Caco-2 (cell line): ENCODE data around the gene SMURF2. TPM values are rescaled to one million over a fixed set of nuclear protein-coding genes. Genes with fewer than 3 reads are reported as not detected.

Experiments
- BruUV-seq: library from RNA; stranded (reverse); fragments of 400-500 nt; replicated peaks from 2 replicates; lab custom pipeline; 2021; lab: Mats Ljungman, UMichigan
- CTCF ChIA-PET: fragments of 300-600 bp; sonication (Branson Sonifier 250); formaldehyde crosslinking; loops from one replicate; lab custom pipeline; 2022; ENCODE audit warnings: antibody characterized with exemption; lab: Charles Lee
- POLR2A ChIA-PET: fragments of 300-600 bp; sonication (Branson Sonifier 250); formaldehyde crosslinking; loops from one replicate; lab custom pipeline; 2022; ENCODE audit warnings: antibody characterized with exemption; lab: Charles Lee
- DNase-seq, 2 experiments: peaks; one replicate each; pipeline versions ENCODE4 v3.0.0 to v3.0.0-alpha.2; 2020 to 2022
- H3K27me3 ChIP-seq: replicated peaks from 2 replicates; pipeline ENCODE4 v1.6.0; 2011; ENCODE audit warnings: low read length; ENCODE audit not compliant: control insufficient read depth, insufficient read depth
- H3K36me3 ChIP-seq: 2 replicates; pipeline ENCODE4 v1.5.1; 2011; ENCODE audit warnings: low read length; ENCODE audit not compliant: control insufficient read depth, insufficient read depth
- H3K4me1 ChIP-seq: fragments of 250-450 bp; sonication (Bioruptor Pico); 2 replicates; pipeline ENCODE4 v1.5.1; 2020; ENCODE audit warnings: mild to moderate bottlenecking
- H3K4me3 ChIP-seq: 2 replicates; pipeline ENCODE4 v1.5.1; 2011; ENCODE audit warnings: low read depth, mild to moderate bottlenecking, control low read depth, low read length
- H3K9me3 ChIP-seq: fragments of 250-450 bp; sonication (Bioruptor Pico); 2 replicates; pipeline ENCODE4 v1.5.1; 2020; ENCODE audit warnings: mild to moderate bottlenecking, moderate library complexity
- H3K27ac Mint-ChIP-seq: one replicate; pipeline ENCODE4 v1.8.0; 2022; ENCODE audit warnings: mixed read lengths; ENCODE audit not compliant: unreplicated experiment
- H3K27me3 Mint-ChIP-seq: one replicate; pipeline ENCODE4 v1.8.0; 2022; ENCODE audit warnings: mixed read lengths; ENCODE audit not compliant: insufficient read depth, unreplicated experiment
- H3K36me3 Mint-ChIP-seq: one replicate; pipeline ENCODE4 v1.8.0; 2022; ENCODE audit warnings: mild to moderate bottlenecking, mixed read lengths; ENCODE audit not compliant: insufficient read depth, unreplicated experiment
- H3K4me1 Mint-ChIP-seq: one replicate; pipeline ENCODE4 v1.8.0; 2022; ENCODE audit warnings: low read depth, mixed read lengths; ENCODE audit not compliant: unreplicated experiment
- H3K4me3 Mint-ChIP-seq: one replicate; pipeline ENCODE4 v1.8.0; 2022; ENCODE audit warnings: mild to moderate bottlenecking, moderate library complexity, mixed read lengths; ENCODE audit not compliant: unreplicated experiment
- H3K9me3 Mint-ChIP-seq: one replicate; pipeline ENCODE4 v1.8.0; 2022; ENCODE audit warnings: mixed read lengths; ENCODE audit not compliant: unreplicated experiment
- CTCF ChIP-seq, 2 experiments: fragments of 200-600 bp in 1 of 2; IDR thresholded peaks; 1 replicate in 1 of 2; 2 replicates in 1 of 2; pipeline versions ENCODE4 v1.5.1 to v1.8.0; 2011 to 2022; ENCODE audit warnings: antibody characterized with exemption in 1 of 2, control low read depth in 1 of 2, inconsistent platforms in 1 of 2, low read depth in 1 of 2, low read length in 1 of 2, mild to moderate bottlenecking in 1 of 2, moderate library complexity in 1 of 2; ENCODE audit not compliant: insufficient read depth in 1 of 2, severe bottlenecking in 1 of 2, unreplicated experiment in 1 of 2
- intact Hi-C: fragments of 100-400 bp; cut with micrococcal nuclease; formaldehyde crosslinking; loops from one replicate; pipeline ENCODE4 v1.10.0; 2022; ENCODE audit not compliant: unreplicated experiment
- total RNA-seq: library from RNA; stranded (reverse); gene quantifications from 2 replicates; pipeline ENCODE4 v1.2.3, GENCODE V29; 2022

SMURF2 gene
- total RNA-seq, 1 experiment from 2014 or later, result 26.9 TPM

- no peak overlapping the region for H3K4me3 ChIP-seq
- intact Hi-C loops, result loop anchor here (5.0 kb wide), 1 partner anchor 193 kb away; no protein-coding TSS in a partner anchor
- BruUV-seq, result no TSS peak
- Mint-ChIP-seq H3K36me3 (peaks cover 96% of the 10 kb centered on the region), H3K4me3 (peak overlapping the region; percentile 55), H3K9me3 (no peaks in the 10 kb centered on the region), H3K27me3 (no peaks in the 10 kb centered on the region), H3K4me1 (peaks cover 67% of the 10 kb centered on the region), H3K27ac (no peak overlapping the region)
- no peak for TF ChIP-seq CTCF (IDR thresholded peaks at IDR 0.05; ENCODE audit: insufficient read depth in 1 of 2, low read depth in 1 of 2, low read length in 1 of 2, severe bottlenecking in 1 of 2, unreplicated experiment in 1 of 2)
- H3K36me3 ChIP-seq, result peaks cover 7% of the 10 kb centered on the region
- POLR2A ChIA-PET, result no interaction called here
- no peaks in the 10 kb centered on the region for H3K27me3 ChIP-seq
- no peaks in the 10 kb centered on the region for H3K9me3 ChIP-seq
- no peak for DNase-seq
- CTCF ChIA-PET, result interaction anchor here (0.9 kb wide), 1 partner anchor 15 kb away, joined by 3 read pairs; no protein-coding TSS in a partner anchor
- peaks cover 42% of the 10 kb centered on the region for H3K4me1 ChIP-seq
Observed at GRCh38 chr17:64499805-64500486, 162.2 kb downstream of the SMURF2 start.

- no peaks in the 10 kb centered on the region for H3K27me3 ChIP-seq
- no peak overlapping the region for H3K4me3 ChIP-seq
- peaks cover 7% of the 10 kb centered on the region for H3K36me3 ChIP-seq
- H3K9me3 ChIP-seq, result no peaks in the 10 kb centered on the region
- intact Hi-C loops, result loop anchor here (5.0 kb wide), 1 partner anchor 191 kb away; no protein-coding TSS in a partner anchor
- Mint-ChIP-seq H3K4me3 (peak overlapping the region; percentile 96), H3K9me3 (no peaks in the 10 kb centered on the region), H3K27ac (peak overlapping the region; percentile 92), H3K27me3 (no peaks in the 10 kb centered on the region), H3K36me3 (peaks cover 95% of the 10 kb centered on the region), H3K4me1 (peaks cover 66% of the 10 kb centered on the region)
- no TSS peak for BruUV-seq
- TF ChIP-seq CTCF (IDR thresholded peaks at IDR 0.05; ENCODE audit: insufficient read depth in 1 of 2, low read depth in 1 of 2, low read length in 1 of 2, severe bottlenecking in 1 of 2, unreplicated experiment in 1 of 2), result no peak
- H3K4me1 ChIP-seq, result peaks cover 31% of the 10 kb centered on the region
- peak in 1 of 2 experiments; percentile 9 for DNase-seq
- ChIA-PET POLR2A (interaction anchor here (0.6 to 3.0 kb wide), 3 partner anchors 7 to 276 kb away, joined by 3 to 79 read pairs (median 5); partner anchors contain the start of genes CEP95 and DDX5), CTCF (interaction anchor here (0.6 to 1.1 kb wide), 3 partner anchors 154 to 365 kb away, joined by 3 to 7 read pairs (median 3); no protein-coding TSS in a partner anchor)
Observed at GRCh38 chr17:64498308-64499203, 163.6 kb downstream of the SMURF2 start.
